Loucy (cell line): ENCODE results near the gene SNAP25.

Experiments
- H2AFZ ChIP-seq: fragments of 200-600 bp; sonication (generic); 2 replicates; pipeline ENCODE4 v1.6.0; 2016; ENCODE audit warnings: antibody characterized with exemption, mild to moderate bottlenecking, low read length, moderate library complexity
- H3F3A ChIP-seq: fragments of 200-600 bp; 2 replicates; pipeline ENCODE4 v1.6.0; 2016; ENCODE audit warnings: antibody characterized with exemption, low read depth, mild to moderate bottlenecking
- H3K27me3 ChIP-seq: fragments of 200-600 bp; sonication (generic); 2 replicates; pipeline ENCODE4 v1.6.1; 2014; ENCODE audit warnings: low read length, mild to moderate bottlenecking; ENCODE audit not compliant: insufficient read depth, poor library complexity, severe bottlenecking
- H3K36me3 ChIP-seq: fragments of 200-600 bp; sonication (generic); 2 replicates; pipeline ENCODE4 v1.6.1; 2016; ENCODE audit warnings: low read length; ENCODE audit not compliant: insufficient read depth
- H3K4me1 ChIP-seq: fragments of 200-600 bp; sonication (generic); 2 replicates; pipeline ENCODE4 v1.5.1; 2014; ENCODE audit warnings: low read length, mild to moderate bottlenecking; ENCODE audit not compliant: insufficient read depth, poor library complexity, severe bottlenecking
- H3K4me2 ChIP-seq: fragments of 200-600 bp; sonication (generic); 2 replicates; pipeline ENCODE4 v1.6.0; 2014; ENCODE audit warnings: antibody characterized with exemption, low read length, low read depth, mild to moderate bottlenecking; ENCODE audit not compliant: poor library complexity, severe bottlenecking
- H3K4me3 ChIP-seq: fragments of 200-600 bp; sonication (generic); 2 replicates; pipeline ENCODE4 v1.5.1; 2014; ENCODE audit warnings: low read length, mild to moderate bottlenecking, mixed read lengths; ENCODE audit not compliant: poor library complexity, severe bottlenecking
- H3K79me2 ChIP-seq: fragments of 200-600 bp; sonication (generic); 2 replicates; pipeline ENCODE4 v1.6.1; 2014; ENCODE audit warnings: low read length; ENCODE audit not compliant: insufficient read depth
- H3K9ac ChIP-seq: fragments of 200-600 bp; sonication (generic); 2 replicates; pipeline ENCODE4 v1.6.0; 2014; ENCODE audit warnings: mild to moderate bottlenecking, low read depth, low read length, moderate library complexity; ENCODE audit not compliant: poor library complexity, severe bottlenecking
- H3K9me2 ChIP-seq: fragments of 200-600 bp; sonication (generic); replicated peaks from 2 replicates; pipeline ENCODE4 v1.6.1; 2016; ENCODE audit warnings: low read depth, low read length, mixed read lengths
- H3K9me3 ChIP-seq: fragments of 200-600 bp; sonication (generic); 2 replicates; pipeline ENCODE4 v1.6.1; 2014; ENCODE audit warnings: mild to moderate bottlenecking, antibody characterized with exemption, low read length, low read depth; ENCODE audit not compliant: insufficient read depth
- H4K20me1 ChIP-seq: fragments of 200-600 bp; sonication (generic); 2 replicates; pipeline ENCODE4 v1.6.0; 2014; ENCODE audit warnings: antibody characterized with exemption, low read length, mild to moderate bottlenecking; ENCODE audit not compliant: insufficient read depth, poor library complexity, severe bottlenecking
- EZH2phosphoT487 ChIP-seq: fragments of 200-600 bp; IDR thresholded peaks from 2 replicates; pipeline ENCODE4 v1.6.1; 2018; ENCODE audit warnings: antibody characterized with exemption, mild to moderate bottlenecking, moderate library complexity, borderline replicate concordance
- TF ChIP-seq, protein P1 (sequence below): fragments of 200-600 bp; sonication (generic); conservative IDR thresholded peaks from 2 replicates; pipeline ENCODE4 v1.5.1; 2014; ENCODE audit warnings: mild to moderate bottlenecking, antibody characterized with exemption, low read length

The SNAP25 gene

DNA sequence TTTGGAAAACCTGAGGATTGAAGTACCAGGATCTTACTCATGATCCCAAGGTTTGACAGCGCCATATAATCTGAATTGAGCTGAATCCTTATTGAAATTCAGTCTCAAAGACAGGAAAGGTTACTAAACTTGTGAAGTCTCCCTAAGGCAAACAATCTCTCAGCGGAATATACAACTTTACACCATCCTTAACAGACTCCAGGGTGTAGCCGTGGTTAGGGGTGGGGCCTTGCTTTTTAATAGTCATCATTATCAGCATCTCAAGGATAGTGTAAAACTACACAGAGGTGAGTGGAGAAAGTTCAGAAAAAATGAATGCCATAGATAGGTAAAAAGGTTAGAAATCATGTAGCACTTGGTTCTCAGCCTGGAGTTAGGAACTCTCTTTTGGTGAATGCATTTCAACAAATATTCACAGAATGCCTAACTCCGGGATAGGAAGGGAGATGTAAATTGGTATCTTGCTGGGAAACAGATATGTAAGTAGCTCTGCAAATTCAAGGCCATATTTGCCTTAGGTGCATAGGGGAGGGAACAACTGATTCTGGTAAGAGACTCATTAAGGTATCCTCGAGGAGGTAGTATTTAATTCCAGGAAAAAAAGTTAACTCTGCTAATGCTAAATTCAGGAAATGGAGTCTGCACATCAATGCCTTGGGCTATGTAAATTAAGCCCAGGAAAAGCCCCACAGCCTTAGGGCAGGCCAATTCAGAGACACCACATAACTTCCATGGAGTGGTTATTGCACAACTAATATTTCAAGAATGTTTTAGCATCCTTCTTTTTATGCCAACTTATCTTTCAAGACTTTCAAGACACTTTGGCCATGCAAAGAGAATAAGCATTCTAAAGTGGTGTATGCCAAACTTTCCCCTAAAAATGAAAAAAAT is 61.6 kb downstream of the SNAP25 start:
- H2AFZ ChIP-seq = no peak overlapping the region
- no peaks in the 10 kb centered on the region for H3K9me2 ChIP-seq
- H3K4me2 ChIP-seq = no peak overlapping the region
- no peaks in the 10 kb centered on the region for H4K20me1 ChIP-seq
- no peaks in the 10 kb centered on the region for H3K9me3 ChIP-seq
- H3K79me2 ChIP-seq = no peaks in the 10 kb centered on the region
- no peaks in the 10 kb centered on the region for H3F3A ChIP-seq
- H3K36me3 ChIP-seq = no peaks in the 10 kb centered on the region
- H3K4me1 ChIP-seq = no peaks in the 10 kb centered on the region
- TF ChIP-seq, protein P1, sequence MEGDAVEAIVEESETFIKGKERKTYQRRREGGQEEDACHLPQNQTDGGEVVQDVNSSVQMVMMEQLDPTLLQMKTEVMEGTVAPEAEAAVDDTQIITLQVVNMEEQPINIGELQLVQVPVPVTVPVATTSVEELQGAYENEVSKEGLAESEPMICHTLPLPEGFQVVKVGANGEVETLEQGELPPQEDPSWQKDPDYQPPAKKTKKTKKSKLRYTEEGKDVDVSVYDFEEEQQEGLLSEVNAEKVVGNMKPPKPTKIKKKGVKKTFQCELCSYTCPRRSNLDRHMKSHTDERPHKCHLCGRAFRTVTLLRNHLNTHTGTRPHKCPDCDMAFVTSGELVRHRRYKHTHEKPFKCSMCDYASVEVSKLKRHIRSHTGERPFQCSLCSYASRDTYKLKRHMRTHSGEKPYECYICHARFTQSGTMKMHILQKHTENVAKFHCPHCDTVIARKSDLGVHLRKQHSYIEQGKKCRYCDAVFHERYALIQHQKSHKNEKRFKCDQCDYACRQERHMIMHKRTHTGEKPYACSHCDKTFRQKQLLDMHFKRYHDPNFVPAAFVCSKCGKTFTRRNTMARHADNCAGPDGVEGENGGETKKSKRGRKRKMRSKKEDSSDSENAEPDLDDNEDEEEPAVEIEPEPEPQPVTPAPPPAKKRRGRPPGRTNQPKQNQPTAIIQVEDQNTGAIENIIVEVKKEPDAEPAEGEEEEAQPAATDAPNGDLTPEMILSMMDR = no peak
- no peak for TF ChIP-seq EZH2phosphoT487
- H3K4me3 ChIP-seq = no peak overlapping the region
- peaks cover 5% of the 10 kb centered on the region for H3K27me3 ChIP-seq
- H3K9ac ChIP-seq = no peak overlapping the region

DNA sequence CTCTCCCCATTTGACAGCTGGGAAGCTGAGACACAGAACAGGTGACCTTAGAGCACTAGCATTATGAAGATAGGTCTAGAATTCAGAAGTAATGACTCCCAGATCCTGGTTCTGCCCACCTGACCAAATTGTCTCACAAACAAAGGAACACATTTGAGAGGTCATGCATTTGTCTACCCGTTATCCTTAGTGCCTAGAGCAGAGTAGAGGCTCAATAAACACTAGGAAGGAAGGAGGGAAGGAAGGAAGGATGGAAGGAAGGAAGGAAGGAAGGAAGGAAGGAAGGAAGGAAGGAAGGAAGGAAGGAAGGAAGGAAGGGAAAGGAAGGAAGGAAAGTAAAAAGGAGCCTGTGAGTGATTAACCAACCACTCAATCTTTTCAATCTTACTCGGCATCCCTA is 63.3 kb downstream of the SNAP25 start:
- no peaks in the 10 kb centered on the region for H4K20me1 ChIP-seq
- no peaks in the 10 kb centered on the region for H3K9me2 ChIP-seq
- no peaks in the 10 kb centered on the region for H3K79me2 ChIP-seq
- H3K4me1 ChIP-seq = no peaks in the 10 kb centered on the region
- no peak overlapping the region for H3K9ac ChIP-seq
- H2AFZ ChIP-seq = no peak overlapping the region
- H3K27me3 ChIP-seq = peaks cover 5% of the 10 kb centered on the region
- no peaks in the 10 kb centered on the region for H3K9me3 ChIP-seq
- no peak overlapping the region for H3K4me2 ChIP-seq
- TF ChIP-seq, protein P1 = no peak
- TF ChIP-seq EZH2phosphoT487 = no peak
- H3K36me3 ChIP-seq = no peaks in the 10 kb centered on the region
- H3F3A ChIP-seq = no peaks in the 10 kb centered on the region
- no peak overlapping the region for H3K4me3 ChIP-seq

DNA sequence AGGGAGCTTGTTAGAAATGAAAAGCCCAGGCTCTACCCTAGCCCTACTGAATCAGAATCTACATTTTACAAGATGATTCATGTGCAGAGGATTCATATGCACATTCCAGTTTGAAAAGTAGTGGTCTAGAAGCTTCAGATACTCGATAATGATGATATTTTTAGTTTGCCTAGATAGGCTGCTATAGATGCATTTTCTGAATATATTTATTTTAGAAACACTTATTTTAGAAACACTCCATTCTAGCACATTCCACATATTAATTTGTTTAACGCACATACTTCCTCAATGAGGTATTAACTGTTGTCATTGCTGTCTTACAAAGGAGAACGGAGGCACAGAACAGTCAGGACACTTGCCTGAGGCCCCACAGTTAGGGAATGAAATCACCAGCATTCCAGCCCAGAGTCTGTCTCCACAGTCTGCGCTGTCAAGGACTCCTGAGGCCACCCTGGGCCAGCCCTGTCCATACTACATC is 64.4 kb downstream of the SNAP25 start:
- no peak for TF ChIP-seq EZH2phosphoT487
- H3K4me2 ChIP-seq = no peak overlapping the region
- no peaks in the 10 kb centered on the region for H3K9me2 ChIP-seq
- H3K9me3 ChIP-seq = no peaks in the 10 kb centered on the region
- H3K9ac ChIP-seq = no peak overlapping the region
- no peaks in the 10 kb centered on the region for H3K4me1 ChIP-seq
- no peak overlapping the region for H2AFZ ChIP-seq
- H4K20me1 ChIP-seq = no peaks in the 10 kb centered on the region
- H3K36me3 ChIP-seq = no peaks in the 10 kb centered on the region
- H3K79me2 ChIP-seq = no peaks in the 10 kb centered on the region
- peaks cover 5% of the 10 kb centered on the region for H3K27me3 ChIP-seq
- H3K4me3 ChIP-seq = no peak overlapping the region
- no peaks in the 10 kb centered on the region for H3F3A ChIP-seq

DNA sequence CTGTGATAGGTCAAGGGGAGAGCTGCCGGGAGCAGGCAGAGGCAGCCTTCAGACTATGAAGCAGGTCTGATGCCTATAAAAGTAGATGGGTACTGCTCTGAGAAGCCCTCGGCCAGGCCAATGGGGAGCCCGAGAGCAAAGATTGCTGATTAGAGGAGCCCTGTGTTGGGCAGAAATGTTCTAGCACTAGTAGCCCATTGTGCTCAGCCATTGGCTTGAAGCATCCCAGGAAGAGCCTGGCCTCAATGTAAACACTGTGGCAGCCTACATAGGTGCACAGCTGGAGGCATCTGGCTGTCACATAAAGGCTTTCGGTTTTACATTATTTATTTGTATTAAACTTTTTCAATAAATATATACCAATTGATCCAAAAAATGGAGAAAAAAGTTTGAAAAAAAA is 67.7 kb downstream of the SNAP25 start:
- Histone ChIP-seq H4K20me1 (no peaks in the 10 kb centered on the region), H3K9me3 (no peaks in the 10 kb centered on the region), H3K9me2 (no peaks in the 10 kb centered on the region), H3K36me3 (no peaks in the 10 kb centered on the region), H2AFZ (no peak overlapping the region), H3K27me3 (peaks cover 5% of the 10 kb centered on the region), H3K79me2 (no peaks in the 10 kb centered on the region), H3K4me2 (no peak overlapping the region), H3F3A (no peaks in the 10 kb centered on the region), H3K4me1 (no peaks in the 10 kb centered on the region), H3K9ac (no peak overlapping the region), H3K4me3 (no peak overlapping the region)
- TF ChIP-seq EZH2phosphoT487 = no peak
- TF ChIP-seq, protein P1 = no peak
